Smooth muscle cell of the brain vasculature (primary cell): ENCODE measurements around the gene ARID5B.

Source experiments
- DNase-seq: peaks from one replicate; pipeline ENCODE4 v3.0.0-alpha.2; 2012; ENCODE audit warnings: low read depth, low spot score

The ARID5B gene

GRCh38 chr10:61904733-61905725, 3.5 kb downstream of the ARID5B start:
- no peak for DNase-seq

GRCh38 chr10:61905837-61906561, 4.5 kb downstream of the ARID5B start:
- DNase-seq = no peak

GRCh38 chr10:61906562-61906901, 5.0 kb downstream of the ARID5B start:
- DNase-seq = no peak

- DNase-seq = no peak
These were observed 5.5 kb downstream of the ARID5B start for GRCh38 chr10:61907011-61907410.

- no peak for DNase-seq
These were observed 6.1 kb downstream of the ARID5B start for GRCh38 chr10:61907587-61907986.

GRCh38 chr10:61910226-61910805, 8.8 kb downstream of the ARID5B start:
- DNase-seq = no peak

- DNase-seq = no peak
These were observed 9.4 kb downstream of the ARID5B start for GRCh38 chr10:61910894-61911293.

GRCh38 chr10:61911425-61911824, 9.9 kb downstream of the ARID5B start:
- no peak for DNase-seq

GRCh38 chr10:61912981-61913380, 11.5 kb downstream of the ARID5B start:
- DNase-seq = no peak

- DNase-seq = no peak
These were observed 16.6 kb downstream of the ARID5B start for GRCh38 chr10:61918140-61918539.

- DNase-seq = no peak
These were observed 17.5 kb downstream of the ARID5B start for GRCh38 chr10:61918989-61919388.

GRCh38 chr10:61919646-61920215, 18.2 kb downstream of the ARID5B start:
- no peak for DNase-seq

GRCh38 chr10:61921143-61921542, 19.6 kb downstream of the ARID5B start:
- no peak for DNase-seq

GRCh38 chr10:61923210-61923949, 21.9 kb downstream of the ARID5B start:
- DNase-seq = no peak

GRCh38 chr10:61923950-61924274, 22.4 kb downstream of the ARID5B start:
- no peak for DNase-seq

GRCh38 chr10:61929555-61929954, 28.1 kb downstream of the ARID5B start:
- DNase-seq = no peak

GRCh38 chr10:61931620-61932332, 30.3 kb downstream of the ARID5B start:
- no peak for DNase-seq

- DNase-seq = no peak
These were observed 32.5 kb downstream of the ARID5B start for GRCh38 chr10:61933859-61934555.

GRCh38 chr10:61935077-61935476, 33.6 kb downstream of the ARID5B start:
- DNase-seq = no peak

- no peak for DNase-seq
These were observed 35.3 kb downstream of the ARID5B start for GRCh38 chr10:61936770-61937169.
